GM18873 (cell line): ENCODE data around the gene IGLON5.

Source experiments
- ATAC-seq: cut with Tn5 transposase; IDR thresholded peaks from one replicate; pipeline ENCODE4 v1.9.1; 2021; ENCODE audit warnings: mild to moderate bottlenecking, moderate library complexity, moderate number of reproducible peaks; ENCODE audit not compliant: unreplicated experiment, low FRiP score

Gene IGLON5

GRCh38 chr19:51337861-51338562 is 26.6 kb downstream of the IGLON5 start:
- ATAC-seq: no peak

- peak; percentile 40 for ATAC-seq
These were observed 27.3 kb downstream of the IGLON5 start for GRCh38 chr19:51338563-51339312.

GRCh38 chr19:51339313-51339686 is 27.9 kb downstream of the IGLON5 start:
- ATAC-seq: peak; percentile 4

GRCh38 chr19:51339687-51340656 is 28.5 kb downstream of the IGLON5 start:
- peak; percentile 26 for ATAC-seq

GRCh38 chr19:51341066-51341465 is 29.6 kb downstream of the IGLON5 start:
- ATAC-seq: no peak

GRCh38 chr19:51341976-51342580 is 30.6 kb downstream of the IGLON5 start, which contains the start of gene VSIG10L:
TSS of gene VSIG10L (minus strand) at chr19:51342139. CDS start at chr19:51342124, 15 bp downstream.
- no peak for ATAC-seq

- no peak for ATAC-seq
These were observed 31.5 kb downstream of the IGLON5 start for GRCh38 chr19:51342631-51343569.

GRCh38 chr19:51345076-51345620 is 33.7 kb downstream of the IGLON5 start:
- ATAC-seq: no peak

- ATAC-seq: no peak
These were observed 35.3 kb downstream of the IGLON5 start for GRCh38 chr19:51346742-51347141.

GRCh38 chr19:51347209-51347928 is 35.9 kb downstream of the IGLON5 start:
- ATAC-seq: no peak

- no peak for ATAC-seq
These were observed 40.0 kb downstream of the IGLON5 start for GRCh38 chr19:51351266-51351990.

GRCh38 chr19:51352783-51353360 is 41.4 kb downstream of the IGLON5 start:
- no peak for ATAC-seq

GRCh38 chr19:51354103-51354741 is 42.8 kb downstream of the IGLON5 start:
- no peak for ATAC-seq

GRCh38 chr19:51354742-51355148 is 43.3 kb downstream of the IGLON5 start:
- no peak for ATAC-seq

GRCh38 chr19:51356159-51356801 is 44.8 kb downstream of the IGLON5 start:
- no peak for ATAC-seq

- ATAC-seq: no peak
These were observed 46.5 kb downstream of the IGLON5 start for GRCh38 chr19:51357952-51358351.
